GM12878 (cell line): Measurements from ENCODE around the gene TBC1D2B. TPM values are rescaled to one million over a fixed set of nuclear protein-coding genes. Genes with fewer than 3 reads are reported as not detected.

ENCODE experiments used
- CBFB ChIP-seq: IDR thresholded peaks from 2 replicates; pipeline ENCODE4 v1.6.1; 2016; ENCODE audit warnings: antibody characterized with exemption, low read depth
- CREM ChIP-seq: IDR thresholded peaks from 2 replicates; pipeline ENCODE4 v1.6.1; 2014; ENCODE audit warnings: antibody characterized with exemption, low read depth
- FOXM1 ChIP-seq: IDR thresholded peaks from 2 replicates; pipeline ENCODE4 v1.6.1; 2012; ENCODE audit warnings: low read depth, mild to moderate bottlenecking, inconsistent platforms, low read length, moderate library complexity
- HDAC6 ChIP-seq: fragments of 200-600 bp; sonication (generic); IDR thresholded peaks from one replicate; pipeline ENCODE4 v1.8.0; 2017; ENCODE audit warnings: antibody characterized with exemption; ENCODE audit not compliant: unreplicated experiment
- KAT2A ChIP-seq: conservative IDR thresholded peaks from 2 replicates; pipeline ENCODE4 v1.6.1; 2011; ENCODE audit warnings: low read depth, low read length; ENCODE audit not compliant: control insufficient read depth
- POLR2AphosphoS2 ChIP-seq: IDR thresholded peaks from 2 replicates; pipeline ENCODE4 v1.6.1; 2011; ENCODE audit warnings: low read depth, mild to moderate bottlenecking, low read length, improper control_type of control experiment, moderate library complexity
- RELA ChIP-seq: fragments of 450-650 bp; IDR thresholded peaks from 2 replicates; pipeline ENCODE4 v1.8.0; 2014; ENCODE audit warnings: borderline replicate concordance; ENCODE audit not compliant: partially characterized antibody
- SMAD1 ChIP-seq: fragments of 450-650 bp; IDR thresholded peaks from 2 replicates; pipeline ENCODE4 v1.6.1; 2018; ENCODE audit warnings: mild to moderate bottlenecking, low read depth; ENCODE audit not compliant: partially characterized antibody
- SMAD5 ChIP-seq: IDR thresholded peaks from 2 replicates; pipeline ENCODE4 v1.6.1; 2016; ENCODE audit warnings: antibody characterized with exemption, low read depth
- SUZ12 ChIP-seq: fragments of 200-600 bp; sonication (generic); IDR thresholded peaks from one replicate; pipeline ENCODE4 v1.6.1; 2018; ENCODE audit warnings: antibody characterized with exemption, mild to moderate bottlenecking; ENCODE audit not compliant: unreplicated experiment
- TCF3 ChIP-seq: IDR thresholded peaks from 2 replicates; pipeline ENCODE4 v1.6.1; 2012; ENCODE audit warnings: low read depth, mild to moderate bottlenecking, low read length, borderline replicate concordance; ENCODE audit not compliant: insufficient read depth
- WRNIP1 ChIP-seq: IDR thresholded peaks from 2 replicates; pipeline ENCODE4 v1.6.1; 2011; ENCODE audit warnings: low read depth, low read length, improper control_type of control experiment, borderline replicate concordance
- YBX1 ChIP-seq: fragments of 450-650 bp; IDR thresholded peaks from 2 replicates; pipeline ENCODE4 v1.6.1; 2016; ENCODE audit warnings: antibody characterized with exemption
- polyA plus RNA-seq, 11 experiments: library from polyadenylated mRNA; depleted of rRNA in 4 of 11; unstranded in 6 of 11; stranded (reverse) in 5 of 11; fragments of >200 nt; fragmentation: Nextera tagmentation in 4 of 11; fragmentation: Illumina TruSeq in 1 of 11; extraction: Ambion mirVana in 4 of 11; extraction: Trizol in 1 of 11; gene quantifications; 1 replicate in 1 of 11; 2 replicates in 10 of 11; pipeline versions ENCODE4 v1.2.1 to v1.2.3, GENCODE V29; 2011 to 2016; ENCODE audit warnings: inconsistent platforms in 2 of 11, missing spikeins in 2 of 11, low read depth in 1 of 11
- total RNA-seq, 4 experiments: library from RNA; depleted of rRNA in 3 of 4; stranded (reverse); fragments of >200 nt in 3 of 4; fragmentation: Illumina TruSeq in 1 of 4; extraction: Trizol in 1 of 4; gene quantifications; 2 replicates each; pipeline versions ENCODE4 v1.2.1 to v1.2.3, GENCODE V29; 2013 to 2021
- TF ChIP-seq, protein P1 (sequence below): IDR thresholded peaks from 2 replicates; pipeline ENCODE4 v1.6.1; 2011; ENCODE audit warnings: mild to moderate bottlenecking, low read depth, low read length, moderate library complexity; ENCODE audit not compliant: insufficient replicate concordance
- TF ChIP-seq, protein P2 (sequence below): fragments of 450-650 bp; IDR thresholded peaks from 2 replicates; pipeline ENCODE4 v1.6.1; 2017; ENCODE audit warnings: borderline replicate concordance
- TF ChIP-seq, protein P3 (sequence below): fragments of 450-650 bp; IDR thresholded peaks from 2 replicates; pipeline ENCODE4 v1.6.1; 2017; ENCODE audit warnings: mild to moderate bottlenecking
- TF ChIP-seq, protein P4 (sequence below): fragments of 450-650 bp; IDR thresholded peaks from 2 replicates; pipeline ENCODE4 v1.6.1; 2014; ENCODE audit warnings: mild to moderate bottlenecking
- TF ChIP-seq, protein P5 (sequence below): fragments of 450-650 bp; IDR thresholded peaks from 2 replicates; pipeline ENCODE4 v1.6.1; 2017; ENCODE audit warnings: antibody characterized with exemption, mild to moderate bottlenecking, moderate library complexity
- TF ChIP-seq, protein P6 (sequence below): fragments of 450-650 bp; IDR thresholded peaks from 2 replicates; pipeline ENCODE4 v1.6.1; 2017; ENCODE audit warnings: low read depth, mild to moderate bottlenecking, moderate library complexity

TBC1D2B gene
- total and polyA plus RNA-seq, 10 of the 15 experiments (the other 5 are each of a cell fraction or from before 2014, with no cell fraction given): 1.3 to 53.4 (median 19.4) TPM

DNA sequence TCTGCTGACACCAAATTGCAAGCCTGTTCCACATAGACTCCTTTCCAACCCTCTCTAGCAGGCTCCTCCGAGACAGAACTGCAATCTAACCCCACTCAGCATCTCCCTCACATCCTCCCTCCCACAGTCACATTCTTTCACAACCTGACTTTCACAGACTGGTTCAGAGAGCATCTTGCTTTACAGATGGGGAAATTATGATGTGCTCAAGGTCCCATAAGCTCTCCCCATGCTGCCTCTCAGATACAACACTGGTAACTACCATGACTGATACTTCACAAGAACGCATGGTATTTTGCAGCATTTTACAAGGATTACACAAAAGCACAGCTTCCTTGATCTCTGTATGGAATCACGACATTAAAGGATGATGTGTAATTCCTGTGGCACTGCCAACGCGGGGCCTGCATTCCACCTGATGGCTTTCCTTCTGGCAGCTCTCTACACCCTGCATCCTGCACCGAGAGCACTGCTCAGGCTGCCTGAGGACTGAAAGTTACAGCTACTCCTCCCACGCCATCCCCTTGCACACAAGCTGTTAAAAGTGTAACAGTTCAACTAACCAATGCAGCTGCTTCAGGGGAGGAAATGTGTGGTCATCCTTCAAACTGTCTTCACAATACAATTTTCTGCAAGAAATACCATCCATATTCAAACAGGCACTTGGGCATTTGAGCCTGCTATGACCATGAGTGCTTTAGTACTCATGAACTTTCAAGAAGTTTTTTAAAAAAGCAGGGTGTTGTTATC lies 27.6 kb downstream of the TBC1D2B start (continued):
- TF ChIP-seq, protein P1, sequence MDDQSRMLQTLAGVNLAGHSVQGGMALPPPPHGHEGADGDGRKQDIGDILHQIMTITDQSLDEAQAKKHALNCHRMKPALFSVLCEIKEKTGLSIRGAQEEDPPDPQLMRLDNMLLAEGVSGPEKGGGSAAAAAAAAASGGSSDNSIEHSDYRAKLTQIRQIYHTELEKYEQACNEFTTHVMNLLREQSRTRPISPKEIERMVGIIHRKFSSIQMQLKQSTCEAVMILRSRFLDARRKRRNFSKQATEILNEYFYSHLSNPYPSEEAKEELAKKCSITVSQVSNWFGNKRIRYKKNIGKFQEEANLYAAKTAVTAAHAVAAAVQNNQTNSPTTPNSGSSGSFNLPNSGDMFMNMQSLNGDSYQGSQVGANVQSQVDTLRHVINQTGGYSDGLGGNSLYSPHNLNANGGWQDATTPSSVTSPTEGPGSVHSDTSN: peak; percentile 21
- no peak for TF ChIP-seq SUZ12
- TF ChIP-seq SMAD5: 0 out of 2 replicates have a peak, but pooled peaks have one; percentile 33
- no peak for TF ChIP-seq WRNIP1
- no peak for TF ChIP-seq RELA
- TF ChIP-seq, protein P2, sequence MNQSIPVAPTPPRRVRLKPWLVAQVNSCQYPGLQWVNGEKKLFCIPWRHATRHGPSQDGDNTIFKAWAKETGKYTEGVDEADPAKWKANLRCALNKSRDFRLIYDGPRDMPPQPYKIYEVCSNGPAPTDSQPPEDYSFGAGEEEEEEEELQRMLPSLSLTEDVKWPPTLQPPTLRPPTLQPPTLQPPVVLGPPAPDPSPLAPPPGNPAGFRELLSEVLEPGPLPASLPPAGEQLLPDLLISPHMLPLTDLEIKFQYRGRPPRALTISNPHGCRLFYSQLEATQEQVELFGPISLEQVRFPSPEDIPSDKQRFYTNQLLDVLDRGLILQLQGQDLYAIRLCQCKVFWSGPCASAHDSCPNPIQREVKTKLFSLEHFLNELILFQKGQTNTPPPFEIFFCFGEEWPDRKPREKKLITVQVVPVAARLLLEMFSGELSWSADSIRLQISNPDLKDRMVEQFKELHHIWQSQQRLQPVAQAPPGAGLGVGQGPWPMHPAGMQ: no peak
- TF ChIP-seq SMAD1: no peak
- TF ChIP-seq, protein P3, sequence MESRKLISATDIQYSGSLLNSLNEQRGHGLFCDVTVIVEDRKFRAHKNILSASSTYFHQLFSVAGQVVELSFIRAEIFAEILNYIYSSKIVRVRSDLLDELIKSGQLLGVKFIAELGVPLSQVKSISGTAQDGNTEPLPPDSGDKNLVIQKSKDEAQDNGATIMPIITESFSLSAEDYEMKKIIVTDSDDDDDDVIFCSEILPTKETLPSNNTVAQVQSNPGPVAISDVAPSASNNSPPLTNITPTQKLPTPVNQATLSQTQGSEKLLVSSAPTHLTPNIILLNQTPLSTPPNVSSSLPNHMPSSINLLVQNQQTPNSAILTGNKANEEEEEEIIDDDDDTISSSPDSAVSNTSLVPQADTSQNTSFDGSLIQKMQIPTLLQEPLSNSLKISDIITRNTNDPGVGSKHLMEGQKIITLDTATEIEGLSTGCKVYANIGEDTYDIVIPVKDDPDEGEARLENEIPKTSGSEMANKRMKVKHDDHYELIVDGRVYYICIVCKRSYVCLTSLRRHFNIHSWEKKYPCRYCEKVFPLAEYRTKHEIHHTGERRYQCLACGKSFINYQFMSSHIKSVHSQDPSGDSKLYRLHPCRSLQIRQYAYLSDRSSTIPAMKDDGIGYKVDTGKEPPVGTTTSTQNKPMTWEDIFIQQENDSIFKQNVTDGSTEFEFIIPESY: no peak; the same call in 1 of the 2 replicates
- peak; percentile 18; the same call in 1 of the 2 replicates for TF ChIP-seq FOXM1
- TF ChIP-seq KAT2A: no peak
- TF ChIP-seq, protein P4, sequence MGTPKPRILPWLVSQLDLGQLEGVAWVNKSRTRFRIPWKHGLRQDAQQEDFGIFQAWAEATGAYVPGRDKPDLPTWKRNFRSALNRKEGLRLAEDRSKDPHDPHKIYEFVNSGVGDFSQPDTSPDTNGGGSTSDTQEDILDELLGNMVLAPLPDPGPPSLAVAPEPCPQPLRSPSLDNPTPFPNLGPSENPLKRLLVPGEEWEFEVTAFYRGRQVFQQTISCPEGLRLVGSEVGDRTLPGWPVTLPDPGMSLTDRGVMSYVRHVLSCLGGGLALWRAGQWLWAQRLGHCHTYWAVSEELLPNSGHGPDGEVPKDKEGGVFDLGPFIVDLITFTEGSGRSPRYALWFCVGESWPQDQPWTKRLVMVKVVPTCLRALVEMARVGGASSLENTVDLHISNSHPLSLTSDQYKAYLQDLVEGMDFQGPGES: no peak
- TF ChIP-seq CBFB: no peak
- TF ChIP-seq CREM: peak; percentile 58; the same call in 1 of the 2 replicates
- TF ChIP-seq, protein P5, sequence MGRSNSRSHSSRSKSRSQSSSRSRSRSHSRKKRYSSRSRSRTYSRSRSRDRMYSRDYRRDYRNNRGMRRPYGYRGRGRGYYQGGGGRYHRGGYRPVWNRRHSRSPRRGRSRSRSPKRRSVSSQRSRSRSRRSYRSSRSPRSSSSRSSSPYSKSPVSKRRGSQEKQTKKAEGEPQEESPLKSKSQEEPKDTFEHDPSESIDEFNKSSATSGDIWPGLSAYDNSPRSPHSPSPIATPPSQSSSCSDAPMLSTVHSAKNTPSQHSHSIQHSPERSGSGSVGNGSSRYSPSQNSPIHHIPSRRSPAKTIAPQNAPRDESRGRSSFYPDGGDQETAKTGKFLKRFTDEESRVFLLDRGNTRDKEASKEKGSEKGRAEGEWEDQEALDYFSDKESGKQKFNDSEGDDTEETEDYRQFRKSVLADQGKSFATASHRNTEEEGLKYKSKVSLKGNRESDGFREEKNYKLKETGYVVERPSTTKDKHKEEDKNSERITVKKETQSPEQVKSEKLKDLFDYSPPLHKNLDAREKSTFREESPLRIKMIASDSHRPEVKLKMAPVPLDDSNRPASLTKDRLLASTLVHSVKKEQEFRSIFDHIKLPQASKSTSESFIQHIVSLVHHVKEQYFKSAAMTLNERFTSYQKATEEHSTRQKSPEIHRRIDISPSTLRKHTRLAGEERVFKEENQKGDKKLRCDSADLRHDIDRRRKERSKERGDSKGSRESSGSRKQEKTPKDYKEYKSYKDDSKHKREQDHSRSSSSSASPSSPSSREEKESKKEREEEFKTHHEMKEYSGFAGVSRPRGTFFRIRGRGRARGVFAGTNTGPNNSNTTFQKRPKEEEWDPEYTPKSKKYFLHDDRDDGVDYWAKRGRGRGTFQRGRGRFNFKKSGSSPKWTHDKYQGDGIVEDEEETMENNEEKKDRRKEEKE: no peak
- TF ChIP-seq YBX1: no peak
- TF ChIP-seq, protein P6, sequence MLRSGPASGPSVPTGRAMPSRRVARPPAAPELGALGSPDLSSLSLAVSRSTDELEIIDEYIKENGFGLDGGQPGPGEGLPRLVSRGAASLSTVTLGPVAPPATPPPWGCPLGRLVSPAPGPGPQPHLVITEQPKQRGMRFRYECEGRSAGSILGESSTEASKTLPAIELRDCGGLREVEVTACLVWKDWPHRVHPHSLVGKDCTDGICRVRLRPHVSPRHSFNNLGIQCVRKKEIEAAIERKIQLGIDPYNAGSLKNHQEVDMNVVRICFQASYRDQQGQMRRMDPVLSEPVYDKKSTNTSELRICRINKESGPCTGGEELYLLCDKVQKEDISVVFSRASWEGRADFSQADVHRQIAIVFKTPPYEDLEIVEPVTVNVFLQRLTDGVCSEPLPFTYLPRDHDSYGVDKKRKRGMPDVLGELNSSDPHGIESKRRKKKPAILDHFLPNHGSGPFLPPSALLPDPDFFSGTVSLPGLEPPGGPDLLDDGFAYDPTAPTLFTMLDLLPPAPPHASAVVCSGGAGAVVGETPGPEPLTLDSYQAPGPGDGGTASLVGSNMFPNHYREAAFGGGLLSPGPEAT: peak; percentile 65; the same call in 1 of the 2 replicates
- TF ChIP-seq POLR2AphosphoS2: no peak
- no peak for TF ChIP-seq HDAC6
- TF ChIP-seq TCF3: no peak
